GM19372 (cell line): ENCODE data around the gene FANCE.

Source experiments
- ATAC-seq: cut with Tn5 transposase; IDR thresholded peaks from one replicate; pipeline ENCODE4 v1.9.1; 2021; ENCODE audit warnings: mild to moderate bottlenecking, low read depth, moderate library complexity; ENCODE audit not compliant: unreplicated experiment

The FANCE gene

DNA sequence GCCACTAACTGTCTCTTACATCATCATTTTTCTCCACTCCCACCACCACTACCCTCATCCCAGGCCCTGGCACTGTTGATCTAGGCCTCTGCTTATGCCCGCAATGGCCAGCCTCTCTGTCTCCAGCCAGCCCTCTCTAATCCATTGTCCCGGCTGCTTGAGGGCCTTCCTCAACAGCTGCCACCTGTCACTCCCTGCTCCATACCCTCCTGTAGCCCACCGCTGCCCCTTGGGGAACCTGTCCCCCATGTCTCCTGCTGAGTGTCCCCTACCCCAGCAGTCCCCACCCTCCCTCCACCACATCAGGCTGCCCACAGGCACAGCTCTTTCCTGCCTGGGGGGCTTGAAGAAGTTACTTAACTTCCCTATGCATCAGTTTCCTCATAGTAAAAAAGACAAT, 31.4 kb downstream of the FANCE start:
- ATAC-seq: no peak

DNA sequence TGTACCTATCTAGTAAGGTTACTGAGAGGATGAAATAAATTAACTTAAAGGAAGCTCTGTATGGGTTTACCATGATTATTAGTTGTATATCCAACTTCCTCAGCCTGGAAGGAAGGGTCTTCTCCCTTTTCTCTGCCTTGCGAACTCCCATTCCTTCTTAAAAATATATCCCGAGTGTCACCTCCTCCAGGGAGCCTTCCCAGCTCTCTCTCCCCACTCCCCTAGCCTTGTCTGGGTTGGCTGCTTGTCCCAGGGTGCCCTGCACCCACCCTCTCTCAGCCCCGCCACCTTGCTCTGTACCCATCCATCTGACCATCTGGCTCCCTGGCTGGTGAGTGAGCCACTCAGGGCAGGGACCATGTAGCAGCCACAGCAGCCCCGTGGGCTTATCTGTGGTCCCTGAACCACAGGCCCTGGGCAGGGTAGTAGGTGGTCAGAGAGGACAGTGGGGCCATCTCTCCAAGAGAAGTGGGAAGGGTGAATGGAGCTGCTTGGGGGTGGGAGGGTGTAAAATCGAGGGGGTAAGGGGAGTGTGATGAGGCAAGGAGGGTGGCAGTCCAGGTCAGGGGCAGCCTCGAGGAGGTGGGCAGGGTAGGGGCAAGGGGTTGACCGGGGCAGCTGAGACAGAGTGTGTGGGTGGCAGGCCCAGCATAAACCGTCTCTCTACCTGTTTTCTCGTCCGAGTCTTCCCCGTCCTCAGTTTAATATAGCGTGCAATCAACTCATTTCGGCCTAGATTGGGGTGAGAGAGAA, 31.9 kb downstream of the FANCE start:
- no peak for ATAC-seq

DNA sequence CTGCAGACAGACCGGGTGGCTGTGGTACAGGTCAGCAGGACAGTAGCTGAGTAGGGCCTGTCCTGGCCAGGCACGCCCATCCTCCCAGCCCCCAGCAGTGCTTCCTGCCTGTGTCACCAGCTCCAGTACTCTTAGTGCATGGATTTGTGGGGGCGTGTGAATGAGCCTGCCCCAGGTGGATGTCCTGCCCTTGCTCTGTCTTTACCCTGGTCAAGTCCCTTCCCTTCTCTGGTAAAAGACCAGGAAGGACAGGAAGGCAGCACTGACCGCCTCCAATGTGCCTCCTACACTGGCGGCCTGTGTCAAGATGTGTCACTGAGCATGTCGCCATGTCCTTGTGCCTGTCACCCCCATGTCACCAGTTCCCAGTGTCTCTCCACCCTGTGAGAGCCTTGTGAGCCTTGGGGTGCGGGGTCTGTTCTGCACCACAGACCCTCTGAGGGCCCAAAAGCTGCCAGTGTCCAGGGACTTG, 32.8 kb downstream of the FANCE start:
- no peak for ATAC-seq

DNA sequence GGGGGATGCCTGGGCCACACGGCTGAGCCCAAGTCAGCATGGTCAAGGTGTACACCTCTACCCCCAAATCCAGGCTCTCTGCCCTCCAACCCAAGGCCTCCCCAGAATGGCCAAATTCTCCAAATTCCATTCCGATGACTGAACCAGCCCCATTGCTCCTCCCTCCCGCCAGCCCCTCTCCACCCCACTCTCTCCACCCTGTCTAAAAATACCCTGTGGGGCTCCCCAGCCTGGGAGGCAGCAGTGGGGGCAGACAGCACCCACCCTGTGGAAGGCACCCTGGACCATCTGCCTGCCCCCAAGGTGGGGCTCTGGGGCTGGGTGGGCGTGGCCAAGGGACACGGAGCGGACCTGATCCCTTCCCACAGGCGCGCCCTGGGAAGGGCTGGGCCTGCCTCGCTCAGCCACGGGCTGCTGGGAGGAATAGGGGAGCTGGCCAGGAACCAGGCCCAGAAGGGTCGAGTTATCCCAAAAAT, 33.3 kb downstream of the FANCE start:
- no peak for ATAC-seq

DNA sequence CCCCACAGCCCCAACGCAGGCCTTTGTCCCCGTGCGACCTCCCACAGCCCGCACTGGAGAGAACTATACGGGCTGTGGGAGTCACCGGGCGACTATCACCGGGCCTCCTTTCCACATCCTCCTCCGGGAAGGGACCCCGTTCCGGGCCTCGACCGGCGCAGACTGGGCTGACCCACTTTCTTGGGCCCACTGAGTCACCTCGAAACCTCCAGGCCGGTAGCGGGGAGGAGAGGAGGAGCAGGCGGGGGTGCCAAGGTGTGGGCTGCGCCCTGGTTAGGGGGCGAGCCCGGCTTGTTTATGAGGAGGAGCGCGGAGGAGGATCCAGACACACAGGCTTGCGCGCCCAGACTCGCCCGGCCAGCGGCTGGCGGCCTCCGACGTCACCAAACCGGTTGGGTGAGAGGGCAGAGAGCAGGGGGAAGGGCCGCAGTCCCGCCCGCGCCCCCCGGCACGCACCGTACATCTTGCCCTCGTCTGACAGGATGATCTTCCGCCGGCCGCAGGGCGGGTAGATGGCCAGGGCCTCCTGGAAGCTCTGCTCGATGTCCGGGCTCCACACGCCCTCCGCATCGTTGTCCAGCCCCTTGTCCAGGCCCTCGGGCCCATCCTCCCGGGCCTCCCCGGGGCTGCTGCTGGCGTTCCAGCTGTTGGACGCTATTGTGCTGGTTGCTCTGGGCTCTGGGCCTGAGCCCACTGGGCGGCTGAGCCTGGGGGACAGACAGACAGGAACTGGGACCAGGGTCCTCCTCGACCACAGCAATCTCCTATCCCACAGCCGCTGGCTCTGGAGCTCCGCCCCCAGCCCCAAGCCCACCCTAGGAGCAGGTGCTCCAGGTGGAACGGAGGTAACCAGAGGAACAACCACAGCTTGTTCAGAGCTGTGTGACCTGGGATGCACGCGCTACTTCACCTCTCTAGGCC, 34.1 kb downstream of the FANCE start:
- no peak for ATAC-seq

DNA sequence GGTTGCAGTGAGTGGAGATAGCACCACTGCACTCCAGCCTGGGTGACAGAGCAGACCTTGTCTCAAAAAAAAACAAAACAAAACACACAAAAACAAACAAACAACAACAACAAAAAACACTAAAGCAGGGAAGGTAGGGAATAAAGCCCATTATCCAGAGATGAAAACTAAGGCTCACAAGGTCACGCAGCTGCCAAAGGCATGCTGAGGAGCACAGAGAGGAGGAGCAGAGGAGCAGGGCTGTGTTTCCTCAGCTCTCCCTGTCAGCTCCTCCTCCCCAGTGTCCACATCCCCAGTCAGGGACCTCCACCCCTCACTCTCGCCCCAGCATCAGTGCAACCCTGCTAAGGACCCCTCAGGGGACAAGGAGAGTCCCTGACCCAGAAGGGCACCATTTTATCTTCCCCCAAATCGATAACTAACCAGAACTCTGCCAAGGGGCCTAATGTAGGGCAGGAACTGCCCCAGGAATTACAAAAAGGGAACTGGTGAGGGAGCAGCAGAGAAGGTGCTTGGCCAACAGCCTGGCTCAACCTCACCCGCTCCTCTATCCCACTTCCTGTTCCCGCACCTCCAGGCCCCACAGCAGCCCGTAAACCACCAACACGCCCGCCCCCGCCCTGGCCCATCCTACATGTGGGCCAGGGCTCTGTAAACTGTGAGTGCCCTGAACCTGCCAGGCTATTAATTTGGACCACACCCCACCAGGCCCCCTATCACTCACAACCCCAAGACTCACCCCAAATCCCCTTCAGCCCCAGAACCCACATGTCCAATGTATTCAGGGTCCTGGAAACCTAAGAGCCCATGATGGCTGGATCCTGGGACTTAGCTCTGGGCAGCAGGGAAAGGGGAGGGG, 35.7 kb downstream of the FANCE start:
- ATAC-seq: no peak

DNA sequence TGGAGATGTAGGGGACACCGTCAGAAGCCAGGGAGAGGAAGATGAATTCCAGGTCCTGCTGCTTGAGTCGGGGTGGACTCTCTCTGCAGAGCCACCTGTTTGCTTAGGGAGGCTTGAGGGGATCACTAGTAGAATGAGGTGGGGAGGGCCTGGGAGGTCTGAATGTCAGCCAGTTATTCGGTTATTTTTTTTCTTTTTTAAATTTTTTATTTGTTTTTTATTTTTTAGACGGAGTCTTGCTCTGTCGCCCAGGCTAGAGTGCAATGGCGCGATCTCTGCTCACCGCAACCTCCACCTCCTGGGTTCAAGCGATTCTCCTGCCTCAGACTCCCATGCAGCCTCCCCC, 36.4 kb downstream of the FANCE start:
- no peak for ATAC-seq

DNA sequence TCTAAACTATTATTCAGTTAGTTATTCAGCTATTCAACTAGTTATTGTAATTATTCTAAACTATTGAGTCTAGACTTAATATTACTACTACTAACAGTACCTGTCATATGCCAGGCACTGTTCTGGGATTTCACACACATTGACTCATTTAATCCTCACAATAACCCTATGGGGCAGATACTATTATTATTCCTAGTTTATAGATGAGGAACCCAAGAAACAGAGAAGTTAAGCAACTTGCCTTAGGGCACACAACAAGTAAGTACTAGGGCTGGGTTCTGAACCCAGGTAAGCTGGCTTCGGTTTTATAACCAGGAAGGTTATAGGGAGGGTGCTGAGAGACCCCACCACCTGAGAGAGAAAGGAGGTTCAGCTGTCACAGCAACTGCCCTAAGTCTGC, 36.9 kb downstream of the FANCE start:
- no peak for ATAC-seq

DNA sequence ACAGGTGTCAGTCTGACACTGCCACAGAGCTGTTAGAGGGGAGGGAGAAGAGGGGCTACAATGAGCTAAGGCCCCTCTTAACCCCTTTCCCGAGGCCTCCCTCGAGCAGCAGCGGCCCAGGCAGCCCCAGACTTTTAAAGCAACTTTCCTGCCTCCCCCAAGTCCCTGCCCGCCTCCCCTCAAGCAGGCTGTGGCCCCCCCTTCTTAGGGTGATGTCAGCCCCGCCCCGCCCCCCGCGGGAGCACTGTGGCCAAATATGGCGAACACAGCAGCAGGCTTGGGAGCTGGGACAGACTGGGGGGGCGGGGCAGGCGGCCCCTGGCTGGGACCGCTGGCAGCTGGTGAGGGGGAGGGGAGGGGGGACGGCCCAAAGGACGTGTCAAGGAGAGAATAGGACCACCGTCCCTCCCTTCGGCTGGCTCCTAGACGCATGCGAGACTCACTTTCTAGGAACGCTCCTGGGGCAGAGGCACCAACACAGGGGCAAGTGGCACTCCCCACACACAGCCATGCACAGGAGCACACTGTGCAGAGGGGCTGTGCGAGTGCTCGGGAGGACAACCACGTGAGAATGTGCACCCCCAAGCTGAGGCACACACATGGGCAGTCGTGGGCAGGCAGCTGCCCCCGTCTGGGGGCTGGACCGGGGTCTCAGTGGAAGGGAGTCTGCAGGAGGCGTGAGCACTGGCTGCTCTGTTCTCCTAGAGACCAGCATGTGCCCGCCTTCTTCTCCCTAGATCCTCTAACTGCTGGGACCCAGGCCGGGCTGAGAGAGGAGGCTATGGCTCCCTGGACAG, 38.1 kb downstream of the FANCE start:
- ATAC-seq: no peak

DNA sequence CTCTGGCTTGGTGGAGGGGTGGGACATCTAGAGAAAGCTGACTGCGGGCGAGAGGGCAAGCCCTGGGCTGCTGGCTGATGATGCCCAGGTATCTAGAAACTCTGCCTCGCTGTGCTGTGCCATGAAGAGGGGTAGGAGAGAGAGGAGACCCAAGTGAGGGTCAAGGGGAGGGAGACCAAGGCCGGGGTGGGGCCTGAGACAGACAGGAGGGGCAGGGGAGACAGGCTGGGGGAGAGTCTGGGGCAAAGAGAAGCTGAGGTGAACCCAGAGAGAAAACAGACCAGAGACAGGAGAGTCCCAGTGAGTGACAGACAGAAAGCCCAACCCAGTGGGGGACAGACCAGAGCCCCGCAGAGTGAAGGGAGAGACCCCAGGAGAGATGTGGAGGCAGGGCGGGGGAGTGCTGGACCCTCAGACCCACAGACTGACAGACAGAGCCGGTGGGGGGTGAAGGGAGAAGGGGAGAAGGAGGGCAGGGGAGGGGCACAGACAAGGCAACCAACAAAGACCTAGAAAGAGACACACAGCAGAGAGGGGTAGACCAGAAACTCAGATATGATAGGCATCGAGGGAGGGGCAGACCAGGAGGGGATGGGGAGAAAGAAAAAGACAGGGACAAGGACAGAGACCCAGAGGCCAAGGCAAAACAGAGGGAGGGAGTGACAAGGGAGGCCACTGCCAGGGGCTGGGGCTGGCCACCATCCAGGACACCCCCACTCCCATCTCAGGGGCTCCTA, 38.9 kb downstream of the FANCE start:
- no peak for ATAC-seq

DNA sequence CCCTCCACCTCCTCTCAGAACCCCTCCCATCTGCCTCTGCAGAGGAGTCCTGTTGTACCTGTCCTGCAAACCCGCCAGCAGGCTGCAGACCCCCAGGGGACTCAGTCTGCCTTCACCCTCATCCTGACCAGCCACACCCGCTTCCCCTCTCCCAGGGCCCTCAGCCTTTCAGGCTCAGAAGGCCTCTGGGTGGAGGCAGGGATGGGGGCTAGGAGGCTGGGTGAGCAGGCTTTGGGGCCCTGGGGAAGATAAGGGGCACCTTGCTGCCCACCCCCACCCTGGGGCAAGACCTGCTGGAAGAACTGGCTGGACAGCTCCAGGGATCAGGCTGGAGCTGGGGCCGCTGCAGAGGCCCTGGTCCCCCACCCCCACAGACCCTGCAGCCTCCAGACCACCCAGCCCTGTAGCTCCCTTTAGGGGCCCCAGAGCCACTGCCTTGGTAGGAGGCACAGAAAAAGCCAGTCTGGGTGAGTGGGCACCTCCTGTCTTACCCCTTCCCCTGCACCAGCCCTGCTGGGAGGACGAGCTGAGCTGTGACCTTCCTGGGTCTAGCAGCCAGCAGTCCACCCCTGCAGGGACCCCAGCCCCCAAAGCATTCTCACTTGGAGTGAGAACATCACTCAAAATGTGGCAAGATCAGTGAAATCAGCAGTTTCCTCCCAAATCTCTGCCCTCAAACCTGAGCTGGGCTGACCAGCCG, 39.6 kb downstream of the FANCE start:
- no peak for ATAC-seq

DNA sequence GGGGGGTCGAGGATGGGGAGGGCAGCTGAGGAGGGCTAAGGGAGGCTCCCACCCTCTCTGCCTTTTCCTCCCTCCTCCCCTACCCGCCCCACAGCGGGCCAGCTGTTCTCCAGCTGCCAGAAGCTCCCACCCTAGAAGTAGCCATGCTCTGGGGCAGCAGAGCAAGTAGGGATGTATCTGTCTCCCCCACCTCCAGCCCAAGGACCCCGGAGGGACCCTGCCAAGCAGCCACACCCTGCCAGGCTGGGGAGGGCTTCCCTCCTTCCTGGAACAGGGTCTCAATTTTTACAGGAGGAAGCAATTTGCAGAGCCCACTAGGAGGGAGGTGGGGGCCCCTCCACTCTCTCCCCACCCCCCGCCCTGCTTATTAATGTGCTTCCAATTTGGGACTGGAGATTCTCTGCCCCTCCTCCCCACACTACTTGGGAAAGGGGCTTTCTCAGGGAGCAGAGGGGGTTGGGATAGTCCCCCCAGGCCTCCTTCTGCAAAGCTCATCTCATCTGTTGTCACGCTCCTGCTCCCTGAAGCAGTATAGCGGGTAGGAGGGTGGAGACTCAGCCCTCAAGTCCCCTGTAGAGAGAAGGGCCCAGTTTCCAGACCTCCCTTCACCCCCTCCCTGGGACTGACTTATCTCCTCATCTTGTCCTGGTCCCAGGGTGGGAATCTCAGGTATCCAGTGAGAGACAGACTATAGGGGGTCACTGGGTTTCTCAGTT, 40.3 kb downstream of the FANCE start:
- ATAC-seq: no peak

DNA sequence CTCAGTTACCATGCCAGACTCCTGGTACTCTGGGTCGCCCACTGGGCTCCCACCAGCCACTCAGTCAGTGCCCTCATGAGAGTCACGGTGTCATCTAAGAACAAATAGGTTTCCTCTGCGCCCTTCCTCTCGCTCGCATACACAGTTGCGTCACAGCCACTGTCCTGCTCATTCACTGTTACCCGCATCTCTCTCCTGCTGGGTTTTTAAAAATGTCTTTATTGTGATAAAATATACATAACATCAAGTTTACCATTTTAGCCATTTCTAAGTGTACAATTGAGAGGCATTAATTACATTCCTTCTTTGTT, 40.8 kb downstream of the FANCE start:
- no peak for ATAC-seq

DNA sequence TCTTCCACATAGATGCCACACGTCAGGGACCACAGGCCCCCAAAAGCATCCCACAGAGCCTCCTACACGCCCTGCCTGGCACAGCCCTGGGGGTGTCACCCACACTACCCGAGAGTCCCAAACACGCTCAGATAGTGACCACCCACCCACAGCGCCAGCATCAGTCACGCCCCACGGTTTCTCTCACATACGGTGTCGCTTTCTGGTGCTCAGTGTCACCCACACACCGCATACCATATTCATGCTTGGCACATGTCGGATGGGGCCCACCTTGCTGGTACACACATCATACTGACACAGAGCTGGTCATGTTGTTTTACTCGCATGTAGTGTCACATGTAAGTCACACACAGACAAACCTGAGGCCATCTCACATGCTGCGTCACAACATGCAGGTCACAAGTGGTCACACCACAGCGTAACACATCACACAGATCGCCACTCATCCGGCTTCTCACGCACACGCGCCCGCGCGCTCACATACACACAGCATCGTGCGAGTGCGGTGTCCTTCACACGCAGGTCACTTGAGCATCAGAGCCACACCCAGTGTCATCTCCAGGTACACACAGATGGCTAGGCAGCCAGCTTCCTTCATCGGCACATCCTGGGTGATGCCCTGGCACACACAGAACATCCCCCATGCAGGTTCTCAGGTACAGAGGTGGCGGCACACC, 41.3 kb downstream of the FANCE start:
- ATAC-seq: no peak

DNA sequence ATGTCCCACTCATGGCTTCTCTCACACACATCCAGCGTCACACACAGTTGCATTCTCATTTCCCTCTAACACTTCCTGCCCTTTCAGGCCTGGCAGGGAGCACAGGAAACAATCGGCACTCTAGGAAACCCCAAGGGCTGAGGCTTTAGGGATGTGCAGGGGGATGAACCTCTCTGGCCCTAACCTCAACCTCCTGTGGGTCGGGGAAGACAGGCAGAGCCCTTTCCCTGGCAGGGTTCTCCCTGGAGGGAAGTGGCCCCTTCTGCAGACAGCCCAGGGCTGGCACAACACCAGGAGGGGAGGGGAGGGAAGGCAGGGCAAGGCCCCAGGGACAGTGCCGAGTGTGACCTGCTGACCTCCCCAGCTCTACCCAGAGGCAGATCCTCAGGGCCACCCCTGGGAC, 42.0 kb downstream of the FANCE start:
- no peak for ATAC-seq

DNA sequence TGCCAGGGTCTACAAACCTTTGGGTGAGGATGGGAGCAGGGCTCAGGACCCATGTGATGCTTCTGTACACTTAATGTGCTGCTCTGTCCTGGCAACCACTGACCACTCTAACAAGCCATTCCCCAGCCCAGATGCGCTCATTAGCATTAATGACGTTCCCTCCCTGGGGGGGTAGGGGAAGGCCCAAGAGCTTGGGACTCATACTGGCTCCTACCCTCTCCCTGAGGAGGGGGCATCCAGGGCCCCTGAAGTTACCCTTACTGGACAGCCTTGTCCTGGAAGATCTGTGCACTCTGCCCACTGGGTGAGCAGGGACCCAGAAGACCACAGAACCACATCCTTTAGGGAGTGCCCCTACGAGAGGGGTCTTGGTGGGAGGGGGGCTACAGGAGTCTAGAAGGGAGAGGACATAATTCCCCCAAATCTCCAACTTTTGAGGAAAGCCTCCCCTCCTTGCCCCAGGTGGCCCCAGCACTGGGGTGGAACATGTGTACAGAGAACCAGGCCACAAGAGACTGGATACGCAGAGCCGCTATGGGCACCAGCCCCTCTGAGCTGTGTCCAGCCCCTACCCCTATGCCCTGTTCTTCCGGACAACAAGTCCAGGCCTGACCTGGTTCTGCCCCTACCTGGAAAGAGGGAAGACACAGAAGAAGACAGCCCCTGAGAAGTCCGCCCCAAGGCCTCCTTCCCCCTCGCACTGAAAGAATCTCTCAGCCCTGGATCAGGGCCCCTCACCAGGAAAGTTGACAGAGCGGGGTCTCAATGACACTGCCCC, 43.3 kb downstream of the FANCE start:
- ATAC-seq: no peak
